ENCODE measurements around the gene MCTP1.
"Not testable (repeated sequence)": the region's sequence is repeated elsewhere in the genome, so short reads cannot be mapped to it uniquely, and the experiment has no call there.

Gene MCTP1

DNA sequence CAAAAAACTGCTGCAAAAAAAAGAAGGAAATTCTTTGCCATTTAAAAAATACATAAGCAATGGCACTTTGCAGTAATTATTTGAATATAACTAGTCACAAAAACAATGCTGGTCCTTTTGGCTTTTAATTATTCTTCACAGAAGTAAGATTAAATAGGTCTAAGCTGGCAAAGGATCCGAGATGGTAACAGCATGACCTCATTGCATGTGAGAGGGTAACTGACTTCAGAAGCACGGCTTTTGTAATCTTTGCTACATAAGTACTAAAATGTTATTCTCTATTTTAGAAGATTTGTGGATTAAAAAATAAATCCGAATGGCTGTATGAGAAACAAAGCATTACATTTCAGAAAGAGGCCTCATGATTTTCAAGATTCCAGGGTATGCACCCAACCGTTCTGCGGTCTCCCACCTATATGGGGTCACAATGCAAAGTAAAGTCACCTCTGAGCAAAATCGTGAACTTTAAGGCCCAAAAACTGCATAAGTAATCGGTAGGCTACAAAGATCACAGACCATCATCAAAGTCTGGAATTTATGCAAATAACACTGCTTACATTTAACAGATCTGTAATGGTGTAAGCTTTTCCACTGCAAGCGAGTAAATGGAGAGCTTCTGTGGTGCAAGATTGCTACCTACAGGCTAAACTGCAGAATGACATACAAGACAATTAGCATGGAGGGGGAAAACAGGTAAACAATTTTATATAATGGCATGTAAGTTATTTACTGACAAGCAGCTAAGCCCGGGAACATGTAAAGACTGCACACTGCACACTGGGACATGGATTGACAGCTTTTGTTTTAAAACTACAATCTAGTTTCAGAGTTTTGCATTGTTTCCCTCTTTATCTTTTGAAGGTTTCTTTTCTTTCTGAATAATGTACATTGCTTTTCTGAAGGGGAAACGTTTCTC lies 434.8 kb downstream of the MCTP1 start:
- POLR2A ChIA-PET: no interaction called here
- peak; percentile 56 for DNase-seq (ENCODE audit: extremely low spot score)
- TF ChIP-seq ELF4 (IDR thresholded peaks at IDR 0.05): no peak
- no peak for TF ChIP-seq FOXA1 (IDR thresholded peaks at IDR 0.05)
- TF ChIP-seq ZNF384 (IDR thresholded peaks at IDR 0.05): no peak
- no peak for TF ChIP-seq SUZ12 (IDR thresholded peaks at IDR 0.05)
- no peak for TF ChIP-seq L3MBTL2 (conservative IDR thresholded peaks at IDR 0.05)
- TF ChIP-seq FOXM1 (IDR thresholded peaks at IDR 0.05; ENCODE audit: borderline replicate concordance): no peak
- no peak for TF ChIP-seq ARNT (IDR thresholded peaks at IDR 0.05)
- TF ChIP-seq LEF1 (IDR thresholded peaks at IDR 0.05; ENCODE audit: borderline replicate concordance): no peak
- TF ChIP-seq FOXK2 (IDR thresholded peaks at IDR 0.05): no peak
- no peak for TF ChIP-seq HDGF (IDR thresholded peaks at IDR 0.05; ENCODE audit: borderline replicate concordance)
- TF ChIP-seq, protein P1, sequence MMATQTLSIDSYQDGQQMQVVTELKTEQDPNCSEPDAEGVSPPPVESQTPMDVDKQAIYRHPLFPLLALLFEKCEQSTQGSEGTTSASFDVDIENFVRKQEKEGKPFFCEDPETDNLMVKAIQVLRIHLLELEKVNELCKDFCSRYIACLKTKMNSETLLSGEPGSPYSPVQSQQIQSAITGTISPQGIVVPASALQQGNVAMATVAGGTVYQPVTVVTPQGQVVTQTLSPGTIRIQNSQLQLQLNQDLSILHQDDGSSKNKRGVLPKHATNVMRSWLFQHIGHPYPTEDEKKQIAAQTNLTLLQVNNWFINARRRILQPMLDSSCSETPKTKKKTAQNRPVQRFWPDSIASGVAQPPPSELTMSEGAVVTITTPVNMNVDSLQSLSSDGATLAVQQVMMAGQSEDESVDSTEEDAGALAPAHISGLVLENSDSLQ (IDR thresholded peaks at IDR 0.05): no peak
- TF ChIP-seq SP1 (IDR thresholded peaks at IDR 0.05): no peak
- no peak for TF ChIP-seq BHLHE40 (IDR thresholded peaks at IDR 0.05; ENCODE audit: borderline replicate concordance)
- CTCF ChIA-PET: interaction anchor here (0.7 to 1.5 kb wide), 6 partner anchors 9 to 975 kb away, joined by 3 to 5 read pairs (median 4); a partner anchor contains a TSS

DNA sequence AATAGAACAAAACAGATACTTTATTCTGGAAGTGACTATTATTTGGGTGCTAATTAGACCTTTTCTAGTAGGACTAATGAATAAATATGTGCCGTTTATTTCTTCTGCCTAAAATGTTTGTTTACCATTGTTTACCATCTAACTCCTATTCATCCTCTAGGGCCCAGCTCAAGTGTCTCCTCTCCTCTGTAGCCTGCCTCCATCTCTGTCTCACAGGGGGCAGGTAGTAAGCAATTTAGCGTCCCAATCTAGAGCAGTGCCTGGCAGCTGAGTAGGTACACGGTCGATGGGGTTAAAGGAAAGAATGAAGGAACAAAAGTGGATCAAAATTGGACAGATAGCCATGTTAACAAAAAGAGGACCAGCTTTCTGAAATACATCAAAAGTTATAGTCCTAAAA lies 435.6 kb downstream of the MCTP1 start:
- ChIA-PET POLR2A (no interaction called here), CTCF (no interaction called here)
- no peak for DNase-seq (ENCODE audit: extremely low spot score)
- TF ChIP-seq NFRKB (IDR thresholded peaks at IDR 0.05): no peak
- TF ChIP-seq SP1 (IDR thresholded peaks at IDR 0.05): no peak
- no peak for TF ChIP-seq ARNT (IDR thresholded peaks at IDR 0.05)
- no peak for TF ChIP-seq ZNF384 (IDR thresholded peaks at IDR 0.05)
- TF ChIP-seq, protein P1 (IDR thresholded peaks at IDR 0.05): no peak
- no peak for TF ChIP-seq FOXM1 (IDR thresholded peaks at IDR 0.05; ENCODE audit: borderline replicate concordance)
- no peak for TF ChIP-seq HDGF (IDR thresholded peaks at IDR 0.05; ENCODE audit: borderline replicate concordance)
- no peak for TF ChIP-seq FOXA1 (IDR thresholded peaks at IDR 0.05)
- no peak for TF ChIP-seq ELF4 (IDR thresholded peaks at IDR 0.05)
- no peak for TF ChIP-seq L3MBTL2 (conservative IDR thresholded peaks at IDR 0.05)
- TF ChIP-seq SUZ12 (IDR thresholded peaks at IDR 0.05): no peak
- no peak for TF ChIP-seq TARDBP (IDR thresholded peaks at IDR 0.05)
- no peak for TF ChIP-seq LEF1 (IDR thresholded peaks at IDR 0.05; ENCODE audit: borderline replicate concordance)
- TF ChIP-seq CTBP1 (IDR thresholded peaks at IDR 0.05; ENCODE audit: borderline replicate concordance): no peak
- TF ChIP-seq BHLHE40 (IDR thresholded peaks at IDR 0.05; ENCODE audit: borderline replicate concordance): no peak
- TF ChIP-seq FOXK2 (IDR thresholded peaks at IDR 0.05): no peak

DNA sequence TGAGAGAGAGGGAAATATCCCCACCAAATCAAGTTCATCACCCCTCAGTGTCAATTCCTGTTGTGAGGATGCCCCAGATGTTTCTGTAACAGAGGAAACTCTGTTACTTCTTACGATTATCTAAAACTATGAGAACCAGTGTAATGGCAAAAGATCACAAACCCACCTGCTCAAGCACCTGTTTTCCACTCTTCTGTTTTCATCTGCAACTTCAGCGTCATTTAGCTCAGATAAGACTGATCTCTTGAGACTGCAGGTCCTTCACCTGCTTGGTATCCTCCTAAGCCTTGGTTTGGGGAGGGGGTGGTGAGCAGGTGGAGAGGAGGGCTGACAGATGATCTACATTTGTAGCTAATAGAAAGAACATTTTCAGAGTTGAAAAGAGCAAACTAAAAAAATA lies 437.2 kb downstream of the MCTP1 start:
- no peak for TF ChIP-seq ZNF384 (IDR thresholded peaks at IDR 0.05)
- TF ChIP-seq ARNT (IDR thresholded peaks at IDR 0.05): no peak
- DNase-seq (ENCODE audit: extremely low spot score): no peak
- CTCF ChIA-PET: interaction anchor here (1.4 kb wide), 1 partner anchor 16 kb away, joined by 4 read pairs; no protein-coding TSS in a partner anchor
- POLR2A ChIA-PET: no interaction called here

DNA sequence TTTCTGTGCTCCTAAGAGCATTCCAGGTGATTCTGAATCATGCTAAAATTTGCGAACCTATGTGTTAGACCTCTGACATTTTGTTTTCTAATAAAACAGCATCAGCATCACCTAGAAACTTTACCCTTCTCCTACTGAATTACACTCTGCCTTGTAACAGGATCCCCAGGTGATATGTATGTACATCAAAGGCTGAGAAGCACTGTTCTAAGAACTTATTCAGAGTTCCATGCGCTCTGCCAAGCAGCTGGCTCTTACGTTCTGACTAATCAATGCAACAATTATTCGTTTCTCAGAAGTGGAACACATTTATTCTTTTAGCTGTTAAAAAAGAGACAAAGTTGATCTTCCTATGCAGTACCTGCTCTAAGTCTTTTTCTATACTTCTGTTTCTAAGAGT lies 437.9 kb downstream of the MCTP1 start:
- ChIA-PET POLR2A (no interaction called here), CTCF (no interaction called here)
- no peak for DNase-seq (ENCODE audit: extremely low spot score)
- TF ChIP-seq FOXM1 (IDR thresholded peaks at IDR 0.05; ENCODE audit: borderline replicate concordance) (no peak), SP1 (IDR thresholded peaks at IDR 0.05) (no peak), NFRKB (IDR thresholded peaks at IDR 0.05) (no peak), HDGF (IDR thresholded peaks at IDR 0.05; ENCODE audit: borderline replicate concordance) (no peak), LEF1 (IDR thresholded peaks at IDR 0.05; ENCODE audit: borderline replicate concordance) (no peak), ELF4 (IDR thresholded peaks at IDR 0.05) (no peak), ZNF384 (IDR thresholded peaks at IDR 0.05) (no peak), SUZ12 (IDR thresholded peaks at IDR 0.05) (no peak), FOXA1 (IDR thresholded peaks at IDR 0.05) (no peak), ARNT (IDR thresholded peaks at IDR 0.05) (no peak), CTBP1 (IDR thresholded peaks at IDR 0.05; ENCODE audit: borderline replicate concordance) (no peak)
- TF ChIP-seq, protein P1 (IDR thresholded peaks at IDR 0.05): no peak

DNA sequence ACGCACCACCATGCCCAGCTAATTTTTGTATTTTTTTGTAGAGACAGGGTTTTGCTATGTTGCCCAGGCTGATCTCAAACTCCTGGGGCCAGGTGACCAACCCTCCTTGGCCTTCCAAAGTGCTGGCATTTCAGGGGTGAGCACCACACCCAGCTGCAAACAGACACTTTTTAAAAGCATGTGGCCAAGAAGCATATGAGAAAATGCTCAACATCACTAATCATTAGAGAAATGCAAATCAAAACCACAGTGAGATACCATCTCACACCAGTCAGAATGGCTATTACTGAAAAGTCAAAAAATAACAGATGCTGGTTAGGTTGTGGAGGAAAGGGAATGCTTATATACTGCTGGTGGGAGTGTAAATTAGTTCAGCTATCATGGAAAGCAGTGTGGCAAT lies 439.2 kb downstream of the MCTP1 start:
- CTCF ChIA-PET; DNase-seq (ENCODE audit: extremely low spot score); POLR2A ChIA-PET: not testable (repeated sequence)

DNA sequence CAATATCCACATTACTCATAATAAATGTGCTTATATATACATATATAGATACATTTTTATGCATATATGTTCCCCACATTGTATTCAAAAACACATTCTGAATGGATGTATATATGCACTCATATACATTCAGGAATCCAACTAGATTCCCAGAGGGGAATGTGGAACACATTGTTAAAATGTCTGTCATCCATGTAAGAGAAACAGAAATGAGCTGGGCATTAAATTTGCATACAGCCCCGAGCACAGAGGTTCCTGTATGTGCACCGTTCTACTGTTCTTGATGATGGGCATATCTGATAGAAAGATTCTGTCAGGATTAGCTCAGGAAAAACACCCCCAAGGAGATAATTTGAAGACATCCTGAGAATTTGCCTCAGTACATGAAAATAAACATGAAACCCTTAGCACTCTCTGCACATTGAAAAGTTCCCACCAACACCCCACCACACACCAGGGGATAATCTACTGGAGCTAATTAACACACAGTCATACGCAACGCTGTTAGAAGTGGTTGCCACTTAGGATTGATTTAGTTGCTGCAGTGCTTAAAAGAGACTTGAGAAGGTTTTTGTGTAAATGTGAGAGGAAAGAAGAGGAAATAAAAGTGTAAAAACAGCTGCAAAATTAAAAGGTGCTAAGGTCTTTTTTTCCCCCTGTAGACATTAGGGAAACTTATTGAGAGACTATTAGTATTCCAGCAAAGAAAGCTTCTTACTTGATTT lies 443.1 kb downstream of the MCTP1 start:
- DNase-seq (ENCODE audit: extremely low spot score): no peak

More for the DNA sequence above, 443.1 kb downstream of the MCTP1 start:
- CTCF ChIA-PET: interaction anchor here (2.0 kb wide), 1 partner anchor 9 kb away, joined by 5 read pairs; no protein-coding TSS in a partner anchor
- TF ChIP-seq L3MBTL2 (conservative IDR thresholded peaks at IDR 0.05): no peak
- no peak for TF ChIP-seq ARNT (IDR thresholded peaks at IDR 0.05)
- TF ChIP-seq BHLHE40 (IDR thresholded peaks at IDR 0.05; ENCODE audit: borderline replicate concordance): no peak
- no peak for TF ChIP-seq ELF4 (IDR thresholded peaks at IDR 0.05)
- TF ChIP-seq HDGF (IDR thresholded peaks at IDR 0.05; ENCODE audit: borderline replicate concordance): no peak
- TF ChIP-seq SUZ12 (IDR thresholded peaks at IDR 0.05): no peak
- TF ChIP-seq, protein P1 (IDR thresholded peaks at IDR 0.05): no peak
- no peak for TF ChIP-seq ZNF384 (IDR thresholded peaks at IDR 0.05)
- no peak for TF ChIP-seq FOXA1 (IDR thresholded peaks at IDR 0.05)
- no peak for TF ChIP-seq CTBP1 (IDR thresholded peaks at IDR 0.05; ENCODE audit: borderline replicate concordance)
- TF ChIP-seq SP1 (IDR thresholded peaks at IDR 0.05): no peak
- TF ChIP-seq TARDBP (IDR thresholded peaks at IDR 0.05): no peak
- no peak for TF ChIP-seq NFRKB (IDR thresholded peaks at IDR 0.05)
- TF ChIP-seq LEF1 (IDR thresholded peaks at IDR 0.05; ENCODE audit: borderline replicate concordance): no peak
- POLR2A ChIA-PET: no interaction called here
